Measurements from ENCODE around the gene SLC6A1. TPM values are rescaled to one million over a fixed set of nuclear protein-coding genes. Genes with fewer than 3 reads are reported as not detected.

The SLC6A1 gene
- total RNA-seq, 1 donor: not detected

GRCh38 chr3:10988001-10988665 is 4.4 kb upstream of the SLC6A1 start:
- TF ChIP-seq CTCF (IDR thresholded peaks at IDR 0.05; ENCODE audit: extremely low read depth, low read depth, low read length): no peak
- Histone ChIP-seq H2AFZ (ENCODE audit: low read length) (no peak overlapping the region), H3K79me2 (ENCODE audit: insufficient read depth, low read length) (no peaks in the 10 kb centered on the region), H4K20me1 (ENCODE audit: insufficient read depth, low read length) (no peaks in the 10 kb centered on the region), H3K4me3 (ENCODE audit: insufficient read depth, low read length) (no peak overlapping the region), H3K9me3 (ENCODE audit: low read depth, low read length) (no peaks in the 10 kb centered on the region), H3K27me3 (ENCODE audit: insufficient read depth, low read length) (peaks cover 48% of the 10 kb centered on the region), H3K27ac (ENCODE audit: low read depth, low read length) (no peak overlapping the region), H3K4me2 (ENCODE audit: insufficient read depth, low read length) (no peak overlapping the region), H3K4me1 (ENCODE audit: insufficient read depth, low read length) (peaks cover 2% of the 10 kb centered on the region), H3K36me3 (ENCODE audit: insufficient read depth, low read length) (no peaks in the 10 kb centered on the region)
- no peak for DNase-seq (ENCODE audit: insufficient read length, low spot score, missing footprints)

GRCh38 chr3:10988991-10989484 is 3.5 kb upstream of the SLC6A1 start:
- no peak for TF ChIP-seq CTCF (IDR thresholded peaks at IDR 0.05; ENCODE audit: extremely low read depth, low read depth, low read length)
- no peak overlapping the region for H3K4me2 ChIP-seq (ENCODE audit: insufficient read depth, low read length)
- H3K9me3 ChIP-seq (ENCODE audit: low read depth, low read length): no peaks in the 10 kb centered on the region
- no peaks in the 10 kb centered on the region for H3K4me1 ChIP-seq (ENCODE audit: insufficient read depth, low read length)
- no peak for DNase-seq (ENCODE audit: insufficient read length, low spot score, missing footprints)
- H4K20me1 ChIP-seq (ENCODE audit: insufficient read depth, low read length): no peaks in the 10 kb centered on the region
- H3K4me3 ChIP-seq (ENCODE audit: insufficient read depth, low read length): no peak overlapping the region
- H3K36me3 ChIP-seq (ENCODE audit: insufficient read depth, low read length): no peaks in the 10 kb centered on the region
- no peak overlapping the region for H2AFZ ChIP-seq (ENCODE audit: low read length)
- H3K27ac ChIP-seq (ENCODE audit: low read depth, low read length): no peak overlapping the region
- peaks cover 55% of the 10 kb centered on the region for H3K27me3 ChIP-seq (ENCODE audit: insufficient read depth, low read length)
- no peaks in the 10 kb centered on the region for H3K79me2 ChIP-seq (ENCODE audit: insufficient read depth, low read length)

GRCh38 chr3:10992943-10993728 is 588 bp downstream of the SLC6A1 start:
- no peak for TF ChIP-seq CTCF (IDR thresholded peaks at IDR 0.05; ENCODE audit: extremely low read depth, low read depth, low read length)
- no peak overlapping the region for H3K4me2 ChIP-seq (ENCODE audit: insufficient read depth, low read length)

GRCh38 chr3:10993729-10994065 is 1.1 kb downstream of the SLC6A1 start:
- H3K4me3 ChIP-seq (ENCODE audit: insufficient read depth, low read length): no peak overlapping the region
- H3K27ac ChIP-seq (ENCODE audit: low read depth, low read length): no peak overlapping the region
- DNase-seq (ENCODE audit: insufficient read length, low spot score, missing footprints): no peak
- no peaks in the 10 kb centered on the region for H3K4me1 ChIP-seq (ENCODE audit: insufficient read depth, low read length)
- H3K36me3 ChIP-seq (ENCODE audit: insufficient read depth, low read length): no peaks in the 10 kb centered on the region
- no peak overlapping the region for H3K4me2 ChIP-seq (ENCODE audit: insufficient read depth, low read length)
- H3K27me3 ChIP-seq (ENCODE audit: insufficient read depth, low read length): peaks cover 73% of the 10 kb centered on the region
- H3K9me3 ChIP-seq (ENCODE audit: low read depth, low read length): no peaks in the 10 kb centered on the region
- H4K20me1 ChIP-seq (ENCODE audit: insufficient read depth, low read length): no peaks in the 10 kb centered on the region
- no peak for TF ChIP-seq CTCF (IDR thresholded peaks at IDR 0.05; ENCODE audit: extremely low read depth, low read depth, low read length)
- H2AFZ ChIP-seq (ENCODE audit: low read length): no peak overlapping the region
- no peaks in the 10 kb centered on the region for H3K79me2 ChIP-seq (ENCODE audit: insufficient read depth, low read length)

More at GRCh38 chr3:10992943-10993728, 588 bp downstream of the SLC6A1 start:
- Histone ChIP-seq H3K36me3 (ENCODE audit: insufficient read depth, low read length) (no peaks in the 10 kb centered on the region), H2AFZ (ENCODE audit: low read length) (no peak overlapping the region), H3K4me3 (ENCODE audit: insufficient read depth, low read length) (no peak overlapping the region), H3K27ac (ENCODE audit: low read depth, low read length) (no peak overlapping the region), H3K27me3 (ENCODE audit: insufficient read depth, low read length) (peaks cover 78% of the 10 kb centered on the region), H4K20me1 (ENCODE audit: insufficient read depth, low read length) (no peaks in the 10 kb centered on the region), H3K79me2 (ENCODE audit: insufficient read depth, low read length) (no peaks in the 10 kb centered on the region), H3K4me1 (ENCODE audit: insufficient read depth, low read length) (no peaks in the 10 kb centered on the region), H3K9me3 (ENCODE audit: low read depth, low read length) (no peaks in the 10 kb centered on the region)
- DNase-seq (ENCODE audit: insufficient read length, low spot score, missing footprints): no peak
